Mucosa of gallbladder (tissue), 1 donor: ENCODE measurements around the gene API5. TPM values are rescaled to one million over a fixed set of nuclear protein-coding genes. Genes with fewer than 3 reads are reported as not detected.
A peak's percentile ranks its signal among the peaks of the same experiment; 100 is the strongest.

Experiments used
- DNase-seq: peaks from one replicate; pipeline ENCODE4 v3.0.0-alpha.2; 2020; ENCODE audit warnings: low spot score
- total RNA-seq: library from RNA; stranded (reverse); gene quantifications from one replicate; pipeline ENCODE4 v1.2.1, GENCODE V29; 2021
- donor health status: DM: no; HTN: no; CAD: no.

Gene API5
- total RNA-seq, 1 donor from 2014 or later = 89.1 TPM

- DNase-seq = no peak
Measured at GRCh38 chr11:43359422-43359818, 47.6 kb downstream of the API5 start.

GRCh38 chr11:43360361-43361032 lies 48.7 kb downstream of the API5 start:
- DNase-seq = no peak

- no peak for DNase-seq
Measured at GRCh38 chr11:43366677-43367076, 54.9 kb downstream of the API5 start.

GRCh38 chr11:43367382-43368178 lies 55.8 kb downstream of the API5 start:
- DNase-seq = no peak

GRCh38 chr11:43376065-43376464 lies 64.3 kb downstream of the API5 start:
- no peak for DNase-seq

GRCh38 chr11:43376594-43376993 lies 64.8 kb downstream of the API5 start:
- DNase-seq = no peak

GRCh38 chr11:43377389-43377788 lies 65.6 kb downstream of the API5 start:
- no peak for DNase-seq

GRCh38 chr11:43378897-43379296 lies 67.1 kb downstream of the API5 start:
- DNase-seq = no peak

- no peak for DNase-seq
Measured at GRCh38 chr11:43381802-43382201, 70.0 kb downstream of the API5 start.

GRCh38 chr11:43382614-43383013 lies 70.8 kb downstream of the API5 start:
- DNase-seq = no peak

GRCh38 chr11:43384393-43384792 lies 72.6 kb downstream of the API5 start:
- no peak for DNase-seq

GRCh38 chr11:43392713-43393112 lies 80.9 kb downstream of the API5 start:
- no peak for DNase-seq

GRCh38 chr11:43393765-43394355 lies 82.1 kb downstream of the API5 start:
- peak; percentile 43 for DNase-seq

Other genes with a start within 250 kb of the API5 start
- 72.3 TPM for gene TTC17, start 46.9 kb downstream of the API5 start, total RNA-seq